22Rv1 (cell line): ENCODE measurements around the gene TMEM106C.

Experiments
- CTCF ChIP-seq: fragments of 450-650 bp; IDR thresholded peaks from 2 replicates; pipeline ENCODE4 v1.5.1; 2017; ENCODE audit warnings: mild to moderate bottlenecking
- ZFX ChIP-seq: fragments of 450-650 bp; IDR thresholded peaks from 2 replicates; pipeline ENCODE4 v1.6.1; 2017; ENCODE audit warnings: antibody characterized with exemption, borderline replicate concordance

- TF ChIP-seq CTCF (no peak), ZFX (no peak)
These were observed 42.5 kb upstream of the TMEM106C start for GRCh38 chr12:47920913-47921312.
